Gastroesophageal sphincter (tissue), 4 donors: ENCODE data around the gene FOXL3. TPM values are rescaled to one million over a fixed set of nuclear protein-coding genes. Genes with fewer than 3 reads are reported as not detected.

ENCODE experiments used
- ATAC-seq: fragments of 150-250 bp; one replicate; pipeline ENCODE4 v1.9.1; 2016; ENCODE audit warnings: mild to moderate bottlenecking, moderate library complexity
- H3K27ac ChIP-seq, 4 donors: fragments of 200-600 bp; sonication (generic) in 3 of 4; 1 replicate in 3 of 4; 2 replicates in 1 of 4; pipeline ENCODE4 v1.5.1; 2016 to 2019
- H3K27me3 ChIP-seq: fragments of 200-600 bp; sonication (generic); one replicate; pipeline ENCODE4 v1.5.1; 2019
- H3K36me3 ChIP-seq, 2 donors: fragments of 200-600 bp; sonication (generic); one replicate each; pipeline ENCODE4 v1.5.1; 2019; ENCODE audit warnings: control low read depth in 1 of 2
- H3K4me1 ChIP-seq, 3 donors: fragments of 200-600 bp; sonication (generic); 1 replicate in 2 of 3; 2 replicates in 1 of 3; pipeline ENCODE4 v1.5.1; 2016 to 2019; ENCODE audit warnings: control low read depth in 2 of 3
- H3K4me3 ChIP-seq, 2 donors: fragments of 200-600 bp; sonication (generic); one replicate each; pipeline ENCODE4 v1.5.1; 2019; ENCODE audit warnings: mild to moderate bottlenecking in 1 of 2, moderate library complexity in 1 of 2
- H3K9me3 ChIP-seq, 3 donors: fragments of 200-600 bp; sonication (generic); one replicate each; pipeline ENCODE4 v1.5.1; 2017 to 2019; ENCODE audit warnings: control low read depth in 2 of 3
- CTCF ChIP-seq, 4 experiments: fragments of 200-600 bp in 2 of 4; fragments of 450-650 bp in 2 of 4; sonication (generic) in 1 of 4; IDR thresholded peaks; one replicate each; pipeline ENCODE4 v1.5.1; 2017 to 2019; ENCODE audit warnings: antibody characterized with exemption in 4 of 4, mild to moderate bottlenecking in 2 of 4, moderate library complexity in 2 of 4
- EP300 ChIP-seq: sonication (generic); formaldehyde crosslinking; IDR thresholded peaks from one replicate; pipeline ENCODE4 v1.6.1; 2017; ENCODE audit warnings: antibody characterized with exemption, mild to moderate bottlenecking
- POLR2A ChIP-seq, 2 donors: fragments of 450-650 bp; IDR thresholded peaks; one replicate each; pipeline ENCODE4 v1.6.1; 2017; ENCODE audit warnings: antibody characterized with exemption in 2 of 2, mild to moderate bottlenecking in 2 of 2, moderate library complexity in 1 of 2
- POLR2AphosphoS5 ChIP-seq: sonication (generic); formaldehyde crosslinking; IDR thresholded peaks from one replicate; pipeline ENCODE4 v1.6.1; 2017; ENCODE audit warnings: antibody characterized with exemption
- WGBS, 2 donors: methylation state at CpG; one replicate each; pipeline ENCODE4 v1.1.5; 2018; ENCODE audit warnings: low coverage in 1 of 2; 5-methylcytosine and 5-hydroxymethylcytosine counted together
- total RNA-seq, 4 donors: library from RNA; depleted of rRNA; stranded (reverse); fragments of >200 nt; gene quantifications; one replicate each; pipeline ENCODE4 v1.1.0, GENCODE V29; 2016

Gene FOXL3
- total RNA-seq, 4 donors from 2014 or later, result not detected

GRCh38 chr7:315516-316265 lies 25.7 kb downstream of the FOXL3 start:
- peaks cover 52% of the 10 kb centered on the region for H3K27me3 ChIP-seq
- no peaks in the 10 kb centered on the region for H3K4me1 ChIP-seq
- no peak for ATAC-seq
- H3K36me3 ChIP-seq, result no peaks in the 10 kb centered on the region
- no peak overlapping the region for H3K27ac ChIP-seq
- H3K9me3 ChIP-seq, result peaks cover 0 to 24% (median 0%) of the 10 kb centered on the region in 3 donors
- WGBS, 2 donors, result 78 to 86% methylated on average over 10 to 15 of the region's 16 CpGs
- no peak overlapping the region for H3K4me3 ChIP-seq
- TF ChIP-seq CTCF (IDR thresholded peaks at IDR 0.05) (no peak), POLR2AphosphoS5 (no peak), EP300 (no peak), POLR2A (IDR thresholded peaks at IDR 0.05) (no peak)

GRCh38 chr7:317643-318405 lies 27.9 kb downstream of the FOXL3 start:
- Histone ChIP-seq H3K27ac (no peak overlapping the region), H3K9me3 (peaks cover 0 to 24% (median 0%) of the 10 kb centered on the region in 3 donors), H3K27me3 (peaks cover 52% of the 10 kb centered on the region), H3K4me3 (no peak overlapping the region), H3K36me3 (no peaks in the 10 kb centered on the region), H3K4me1 (peaks cover 0 to 12% (median 0%) of the 10 kb centered on the region in 3 donors)
- ATAC-seq, result no peak
- WGBS, 2 donors, result 81 to 98% methylated on average over 6 to 8 of the region's 27 CpGs
- TF ChIP-seq POLR2A (IDR thresholded peaks at IDR 0.05), result no peak
- no peak for TF ChIP-seq EP300

GRCh38 chr7:318476-318875 lies 28.5 kb downstream of the FOXL3 start:
- WGBS, 2 donors, result 60 to 64% methylated on average over 1 to 2 of the region's 9 CpGs
- Histone ChIP-seq H3K4me3 (no peak overlapping the region), H3K36me3 (no peaks in the 10 kb centered on the region), H3K4me1 (peaks cover 0 to 14% (median 0%) of the 10 kb centered on the region in 3 donors), H3K27me3 (peaks cover 52% of the 10 kb centered on the region), H3K27ac (no peak overlapping the region), H3K9me3 (peaks cover 0 to 24% (median 0%) of the 10 kb centered on the region in 3 donors)
- TF ChIP-seq CTCF (IDR thresholded peaks at IDR 0.05) (no peak), EP300 (no peak), POLR2A (IDR thresholded peaks at IDR 0.05) (no peak), POLR2AphosphoS5 (no peak)
- ATAC-seq, result no peak

GRCh38 chr7:318878-319661 lies 29.1 kb downstream of the FOXL3 start:
- no peak for ATAC-seq
- H3K9me3 ChIP-seq, result peaks cover 0 to 24% (median 0%) of the 10 kb centered on the region in 3 donors
- peaks cover 47% of the 10 kb centered on the region for H3K27me3 ChIP-seq
- no peak for TF ChIP-seq EP300
- TF ChIP-seq POLR2AphosphoS5, result no peak
- H3K36me3 ChIP-seq, result no peaks in the 10 kb centered on the region
- 61 to 65% methylated on average over 10 to 13 of the region's 18 CpGs for WGBS, 2 donors
- no peak overlapping the region for H3K4me3 ChIP-seq
- no peak overlapping the region for H3K27ac ChIP-seq
- H3K4me1 ChIP-seq, result peaks cover 0 to 14% (median 0%) of the 10 kb centered on the region in 3 donors

- no peak for ATAC-seq
- peaks cover 0 to 16% (median 0%) of the 10 kb centered on the region in 3 donors for H3K9me3 ChIP-seq
- H3K36me3 ChIP-seq, result no peaks in the 10 kb centered on the region
- TF ChIP-seq EP300 (no peak), POLR2AphosphoS5 (no peak), POLR2A (IDR thresholded peaks at IDR 0.05) (no peak), CTCF (IDR thresholded peaks at IDR 0.05) (no peak)
- H3K4me3 ChIP-seq, result no peak overlapping the region
- peaks cover 37% of the 10 kb centered on the region for H3K27me3 ChIP-seq
- no peak overlapping the region for H3K27ac ChIP-seq
- H3K4me1 ChIP-seq, result peaks cover 0 to 14% (median 0%) of the 10 kb centered on the region in 3 donors
- 94 to 100% methylated on average over 1 to 2 of the region's 2 CpGs for WGBS, 2 donors
Observed at GRCh38 chr7:320297-320696, 30.3 kb downstream of the FOXL3 start.
